HS-27A (cell line): ENCODE data around the gene AQP2.

ENCODE experiments used
- DNase-seq: peaks from one replicate; pipeline ENCODE4 v3.0.0-alpha.2; 2012; ENCODE audit warnings: low read depth, missing footprints

Gene AQP2

GRCh38 chr12:49941556-49942511, 8.7 kb upstream of the AQP2 start:
- DNase-seq = no peak

GRCh38 chr12:49942512-49942893, 8.0 kb upstream of the AQP2 start:
- DNase-seq = no peak

GRCh38 chr12:49942921-49943624, 7.5 kb upstream of the AQP2 start:
- DNase-seq = no peak

GRCh38 chr12:49943625-49943960, 6.9 kb upstream of the AQP2 start:
- DNase-seq = no peak

GRCh38 chr12:49944046-49944445, 6.5 kb upstream of the AQP2 start:
- no peak for DNase-seq

- no peak for DNase-seq
Measured at GRCh38 chr12:49944718-49945117, 5.8 kb upstream of the AQP2 start.

GRCh38 chr12:49945394-49946080, 5.0 kb upstream of the AQP2 start:
- DNase-seq = no peak

- DNase-seq = no peak
Measured at GRCh38 chr12:49946086-49946485, 4.5 kb upstream of the AQP2 start.

- DNase-seq = no peak
Measured at GRCh38 chr12:49946497-49946896, 4.0 kb upstream of the AQP2 start.

- DNase-seq = no peak
Measured at GRCh38 chr12:49947593-49948226, 2.8 kb upstream of the AQP2 start.

GRCh38 chr12:49948866-49949845, 1.4 kb upstream of the AQP2 start:
- DNase-seq = no peak

GRCh38 chr12:49949866-49950265, 671 bp upstream of the AQP2 start:
- DNase-seq = no peak

- no peak for DNase-seq
Measured at GRCh38 chr12:49951411-49952240, 1.1 kb downstream of the AQP2 start.

- DNase-seq = no peak
Measured at GRCh38 chr12:49952391-49953055, 2.0 kb downstream of the AQP2 start.

- no peak for DNase-seq
Measured at GRCh38 chr12:49953151-49953550, 2.6 kb downstream of the AQP2 start.

GRCh38 chr12:49953961-49954846, 3.7 kb downstream of the AQP2 start:
- DNase-seq = no peak

GRCh38 chr12:49954863-49955830, 4.6 kb downstream of the AQP2 start:
- no peak for DNase-seq
